OCI-LY7 (cell line): Measurements from ENCODE around the gene AP3S2.
"Not testable (repeated sequence)": the region's sequence is repeated elsewhere in the genome, so short reads cannot be mapped to it uniquely, and the experiment has no call there.

Experiments
- CTCF ChIP-seq: fragments of 200-600 bp; sonication (generic); conservative IDR thresholded peaks from 2 replicates; pipeline ENCODE4 v1.5.1; 2014; ENCODE audit warnings: mild to moderate bottlenecking, antibody characterized with exemption, low read length, moderate library complexity, mixed read lengths
- EZH2phosphoT487 ChIP-seq: fragments of 200-600 bp; sonication (generic); IDR thresholded peaks from 2 replicates; pipeline ENCODE4 v1.6.1; 2018; ENCODE audit warnings: low read depth, borderline replicate concordance, mild to moderate bottlenecking, mixed run types, antibody characterized with exemption, low read length, moderate library complexity, mixed read lengths

DNA sequence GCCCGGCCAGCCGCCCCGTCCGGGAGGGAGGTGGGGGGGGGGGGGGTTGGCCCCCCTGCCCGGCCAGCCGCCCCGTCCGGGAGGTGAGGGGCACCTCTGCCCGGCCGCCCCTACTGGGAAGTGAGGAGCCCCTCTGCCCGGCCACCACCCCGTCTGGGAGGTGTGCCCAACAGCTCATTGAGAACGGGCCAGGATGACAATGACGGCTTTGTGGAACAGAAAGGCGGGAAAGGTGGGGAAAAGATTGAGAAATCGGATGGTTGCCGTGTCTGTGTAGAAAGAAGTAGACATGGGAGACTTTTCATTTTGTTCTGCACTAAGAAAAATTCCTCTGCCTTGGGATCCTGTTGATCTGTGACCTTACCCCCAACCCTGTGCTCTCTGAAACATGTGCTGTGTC, 38.9 kb downstream of the AP3S2 start:
- not testable (repeated sequence) for TF ChIP-seq CTCF, EZH2phosphoT487
